Cardiac muscle cell (in vitro differentiated cells and primary cell): ENCODE data around the gene ROBO4. TPM values are rescaled to one million over a fixed set of nuclear protein-coding genes. Genes with fewer than 3 reads are reported as not detected.

Experiments used
- DNase-seq, 2 donors: peaks; one replicate each; pipeline versions ENCODE4 v3.0.0 to v3.0.0-alpha.2; 2010 to 2017; ENCODE audit warnings: low read depth in 1 of 2, low spot score in 1 of 2
- H3K27ac ChIP-seq: fragments of 200-600 bp; sonication (generic); 2 replicates; pipeline ENCODE4 v1.5.1; 2016
- H3K27me3 ChIP-seq: fragments of 200-600 bp; sonication (generic); 2 replicates; pipeline ENCODE4 v1.6.0; 2016; ENCODE audit warnings: control low read depth
- H3K36me3 ChIP-seq: fragments of 200-600 bp; sonication (generic); 2 replicates; pipeline ENCODE4 v1.5.1; 2016; ENCODE audit warnings: control low read depth
- H3K4me1 ChIP-seq: fragments of 200-600 bp; sonication (generic); 2 replicates; pipeline ENCODE4 v1.8.1; 2017; ENCODE audit warnings: low read depth, mild to moderate bottlenecking, mixed run types
- H3K4me3 ChIP-seq: fragments of 200-600 bp; sonication (generic); 2 replicates; pipeline ENCODE4 v1.5.1; 2016; ENCODE audit warnings: mild to moderate bottlenecking
- H3K9me3 ChIP-seq: fragments of 200-600 bp; sonication (generic); 2 replicates; pipeline ENCODE4 v1.5.1; 2017; ENCODE audit warnings: low read depth, mild to moderate bottlenecking, control low read depth
- CTCF ChIP-seq: IDR thresholded peaks from 2 replicates; pipeline ENCODE4 v1.5.1; 2012; ENCODE audit warnings: low read depth, mild to moderate bottlenecking, low read length
- polyA plus RNA-seq: library from polyadenylated mRNA; unstranded; fragments of >200 nt; fragmentation: Nextera tagmentation; extraction: Ambion mirVana; gene quantifications from 2 replicates; pipeline ENCODE4 v1.2.1, GENCODE V29; 2016
- total RNA-seq: library from RNA; depleted of rRNA; stranded (reverse); fragments of >200 nt; gene quantifications from 2 replicates; pipeline ENCODE4 v1.2.3, GENCODE V29; 2016

ROBO4 gene
- total and polyA plus RNA-seq, 2 experiments from 2014 or later, result 0.21 to 2.4 TPM

GRCh38 chr11:124864892-124865180 lies 32.8 kb downstream of the ROBO4 start:
- Histone ChIP-seq H3K4me1 (peaks cover 12% of the 10 kb centered on the region), H3K27ac (no peak overlapping the region), H3K4me3 (no peak overlapping the region), H3K27me3 (peaks cover 87% of the 10 kb centered on the region), H3K36me3 (no peaks in the 10 kb centered on the region), H3K9me3 (no peaks in the 10 kb centered on the region)
- no peak for DNase-seq
- TF ChIP-seq CTCF, result no peak

- no peak for TF ChIP-seq CTCF
- no peak overlapping the region for H3K4me3 ChIP-seq
- H3K9me3 ChIP-seq, result no peaks in the 10 kb centered on the region
- no peaks in the 10 kb centered on the region for H3K36me3 ChIP-seq
- peaks cover 87% of the 10 kb centered on the region for H3K27me3 ChIP-seq
- H3K27ac ChIP-seq, result no peak overlapping the region
- H3K4me1 ChIP-seq, result peaks cover 12% of the 10 kb centered on the region
- DNase-seq, result no peak
Observed at GRCh38 chr11:124864176-124864891, 33.3 kb downstream of the ROBO4 start.

GRCh38 chr11:124863826-124864165 lies 33.9 kb downstream of the ROBO4 start:
- peak in 1 of 2 donors; percentile 55 for DNase-seq
- TF ChIP-seq CTCF, result no peak
- H3K4me3 ChIP-seq, result no peak overlapping the region
- H3K9me3 ChIP-seq, result no peaks in the 10 kb centered on the region
- H3K27ac ChIP-seq, result no peak overlapping the region
- peaks cover 12% of the 10 kb centered on the region for H3K4me1 ChIP-seq
- no peaks in the 10 kb centered on the region for H3K36me3 ChIP-seq
- H3K27me3 ChIP-seq, result peaks cover 87% of the 10 kb centered on the region

- no peaks in the 10 kb centered on the region for H3K36me3 ChIP-seq
- no peak for TF ChIP-seq CTCF
- peaks cover 12% of the 10 kb centered on the region for H3K4me1 ChIP-seq
- peak; percentile 55 for DNase-seq
- H3K9me3 ChIP-seq, result no peaks in the 10 kb centered on the region
- H3K4me3 ChIP-seq, result peak overlapping the region; percentile 10
- peaks cover 86% of the 10 kb centered on the region for H3K27me3 ChIP-seq
- H3K27ac ChIP-seq, result no peak overlapping the region
Observed at GRCh38 chr11:124863137-124863825, 34.4 kb downstream of the ROBO4 start.

GRCh38 chr11:124861670-124862069 lies 36.0 kb downstream of the ROBO4 start:
- peaks cover 70% of the 10 kb centered on the region for H3K27me3 ChIP-seq
- no peak for DNase-seq
- peaks cover 12% of the 10 kb centered on the region for H3K4me1 ChIP-seq
- no peaks in the 10 kb centered on the region for H3K9me3 ChIP-seq
- no peak overlapping the region for H3K4me3 ChIP-seq
- no peak overlapping the region for H3K27ac ChIP-seq
- TF ChIP-seq CTCF, result no peak
- H3K36me3 ChIP-seq, result no peaks in the 10 kb centered on the region
